A172 (cell line): ENCODE measurements around the gene PDGFA. TPM values are rescaled to one million over a fixed set of nuclear protein-coding genes. Genes with fewer than 3 reads are reported as not detected.
A peak's percentile ranks its signal among the peaks of the same experiment; 100 is the strongest.
"Not testable (repeated sequence)": the region's sequence is repeated elsewhere in the genome, so short reads cannot be mapped to it uniquely, and the experiment has no call there.

Experiments
- DNase-seq: peaks from one replicate; pipeline ENCODE4 v3.0.0-alpha.2; 2015; ENCODE audit warnings: low spot score
- total RNA-seq: library from RNA; depleted of rRNA; stranded (reverse); fragments of >200 nt; shearing (Covaris generic); gene quantifications from 2 replicates; pipeline ENCODE4 v1.2.3, GENCODE V29; 2014

PDGFA gene
- total RNA-seq, 1 experiment from 2014 or later, result 39.2 TPM

DNA sequence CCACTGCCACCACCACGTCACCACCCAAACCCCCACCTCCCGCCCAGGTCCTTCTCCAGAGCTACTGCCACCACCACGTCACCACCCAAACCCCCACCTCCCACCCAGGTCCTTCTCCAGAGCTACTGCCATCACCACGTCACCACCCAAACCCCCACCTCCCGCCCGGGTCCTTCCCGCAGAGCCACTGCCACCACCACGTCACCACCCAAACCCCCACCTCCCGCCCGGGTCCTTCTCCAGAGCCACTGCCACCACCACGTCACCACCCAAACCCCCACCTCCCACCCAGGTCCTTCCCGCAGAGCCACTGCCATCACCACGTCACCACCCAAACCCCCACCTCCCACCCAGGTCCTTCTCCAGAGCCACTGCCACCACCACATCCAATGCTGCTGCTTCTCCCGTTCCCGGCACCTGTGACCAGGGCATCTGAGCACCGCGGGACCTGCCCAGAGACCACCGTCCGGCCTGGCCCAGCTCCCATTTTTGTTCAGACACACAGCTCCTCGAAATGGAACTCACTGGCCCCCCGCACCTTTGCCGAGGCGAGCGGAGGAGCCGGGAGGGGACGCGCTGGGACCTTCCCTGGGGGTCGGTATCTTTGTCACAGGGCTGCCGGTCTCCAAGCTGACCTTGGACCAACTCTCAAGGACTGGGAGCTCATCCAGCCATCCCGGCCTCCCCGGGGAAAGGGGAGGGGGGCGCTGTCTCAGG, 32.7 kb upstream of the PDGFA start:
- not testable (repeated sequence) for DNase-seq

- DNase-seq, result not testable (repeated sequence)
These were observed 31.9 kb upstream of the PDGFA start for GRCh38 chr7:551615-551970.

- no peak for DNase-seq
These were observed 31.4 kb upstream of the PDGFA start for GRCh38 chr7:550881-551614.

GRCh38 chr7:549891-550625, 30.4 kb upstream of the PDGFA start:
- DNase-seq, result no peak

DNA sequence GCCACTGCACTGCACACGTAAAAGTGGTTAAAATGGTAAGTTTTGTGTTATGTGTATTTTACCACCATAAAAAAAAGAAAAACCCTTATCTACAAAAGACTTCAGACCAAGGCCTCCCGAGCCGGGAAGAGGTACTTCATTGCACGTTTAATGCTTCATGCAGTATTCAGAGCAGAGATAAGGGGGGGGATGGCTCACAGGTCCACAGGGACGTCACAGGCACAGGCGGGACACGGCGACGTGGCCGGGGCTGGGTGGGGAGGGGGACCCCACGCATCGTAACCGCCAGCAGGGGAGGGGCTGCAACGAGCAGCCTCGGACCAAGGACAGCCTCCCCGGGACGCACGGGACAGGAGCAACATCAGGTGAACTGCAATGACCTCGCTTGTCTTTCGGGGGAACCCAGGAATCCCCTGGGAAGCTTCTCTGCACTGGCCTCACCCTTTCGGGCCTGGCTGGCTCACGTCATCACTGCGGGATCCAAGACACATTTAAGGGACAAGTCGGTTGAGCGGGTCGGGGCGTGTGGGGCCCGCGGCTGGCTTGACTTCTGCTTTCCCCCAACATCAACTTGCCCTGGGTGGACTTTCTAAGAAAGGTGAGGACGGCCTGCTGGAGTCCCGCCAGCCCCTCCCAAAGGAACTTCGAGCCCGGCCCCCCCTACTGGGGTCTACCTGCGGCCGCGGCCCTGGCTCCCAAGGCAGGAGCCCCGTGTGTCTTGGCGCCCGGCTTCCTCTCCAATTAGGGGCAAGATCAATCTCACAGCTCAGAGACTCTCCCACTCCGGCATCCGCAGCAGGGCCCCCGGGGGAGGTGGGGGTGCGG, 29.6 kb upstream of the PDGFA start:
- no peak for DNase-seq

DNA sequence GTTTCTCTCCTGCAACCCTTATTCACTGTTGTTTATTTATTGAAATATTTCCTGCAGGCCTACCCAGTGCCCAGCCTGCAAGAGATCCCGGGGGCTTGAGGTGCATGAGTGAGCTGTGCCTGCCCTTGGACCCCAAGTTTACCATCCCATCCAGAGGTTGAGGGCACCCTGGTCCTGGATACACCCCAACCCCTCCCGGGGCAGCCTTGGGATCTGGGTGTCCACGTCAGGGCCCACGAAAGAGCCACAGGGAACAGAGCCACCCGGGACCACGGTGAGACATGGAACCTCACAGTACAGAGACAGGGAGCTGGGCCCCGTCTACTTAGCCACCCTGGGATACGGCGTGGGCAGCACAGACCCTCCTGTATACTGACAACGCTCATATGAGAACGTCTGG, 28.8 kb upstream of the PDGFA start:
- no peak for DNase-seq

- DNase-seq, result no peak
These were observed 25.8 kb upstream of the PDGFA start for GRCh38 chr7:545470-545869.

GRCh38 chr7:544338-545221, 24.9 kb upstream of the PDGFA start:
- DNase-seq, result no peak

DNA sequence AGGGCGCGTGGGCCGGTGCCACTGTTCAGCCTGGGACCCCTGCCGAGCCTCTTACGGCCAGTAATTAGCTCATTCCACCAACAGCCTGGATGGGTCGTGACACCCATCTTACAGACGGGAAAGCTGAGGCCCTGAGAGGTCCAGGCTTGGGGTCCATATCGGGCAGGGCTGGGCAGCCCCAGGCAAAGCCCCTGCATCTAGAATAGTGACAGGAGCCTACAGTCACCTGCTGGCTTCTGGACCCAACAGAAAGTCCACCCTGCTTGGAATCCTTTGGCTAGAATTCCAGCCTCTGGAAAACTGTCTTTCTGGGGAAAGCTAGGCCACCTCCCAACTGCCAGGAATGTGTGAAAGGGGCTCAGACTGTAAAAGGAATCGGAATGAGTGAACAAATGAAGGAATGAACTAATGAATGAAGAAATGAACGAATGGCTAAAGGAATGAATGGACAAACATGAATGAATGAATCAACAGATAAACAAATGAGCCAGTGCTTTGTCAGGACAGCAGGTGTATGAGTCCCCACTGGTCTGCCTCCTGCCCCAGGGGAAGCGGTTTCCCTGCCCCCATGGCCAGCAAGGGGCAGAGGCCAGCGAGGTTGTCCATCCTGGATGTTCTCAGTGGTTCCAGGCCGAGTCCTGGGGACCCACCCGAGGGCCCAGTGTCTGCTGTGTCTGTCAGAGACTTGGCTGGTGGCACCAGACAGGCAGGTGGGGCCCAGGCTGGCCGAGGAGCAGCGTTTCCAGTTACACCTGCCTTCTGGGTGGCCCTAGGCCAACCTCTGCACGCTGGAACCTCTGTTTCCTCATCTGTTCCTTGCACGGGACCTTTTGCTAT, 24.1 kb upstream of the PDGFA start:
- DNase-seq, result peak; percentile 40

DNA sequence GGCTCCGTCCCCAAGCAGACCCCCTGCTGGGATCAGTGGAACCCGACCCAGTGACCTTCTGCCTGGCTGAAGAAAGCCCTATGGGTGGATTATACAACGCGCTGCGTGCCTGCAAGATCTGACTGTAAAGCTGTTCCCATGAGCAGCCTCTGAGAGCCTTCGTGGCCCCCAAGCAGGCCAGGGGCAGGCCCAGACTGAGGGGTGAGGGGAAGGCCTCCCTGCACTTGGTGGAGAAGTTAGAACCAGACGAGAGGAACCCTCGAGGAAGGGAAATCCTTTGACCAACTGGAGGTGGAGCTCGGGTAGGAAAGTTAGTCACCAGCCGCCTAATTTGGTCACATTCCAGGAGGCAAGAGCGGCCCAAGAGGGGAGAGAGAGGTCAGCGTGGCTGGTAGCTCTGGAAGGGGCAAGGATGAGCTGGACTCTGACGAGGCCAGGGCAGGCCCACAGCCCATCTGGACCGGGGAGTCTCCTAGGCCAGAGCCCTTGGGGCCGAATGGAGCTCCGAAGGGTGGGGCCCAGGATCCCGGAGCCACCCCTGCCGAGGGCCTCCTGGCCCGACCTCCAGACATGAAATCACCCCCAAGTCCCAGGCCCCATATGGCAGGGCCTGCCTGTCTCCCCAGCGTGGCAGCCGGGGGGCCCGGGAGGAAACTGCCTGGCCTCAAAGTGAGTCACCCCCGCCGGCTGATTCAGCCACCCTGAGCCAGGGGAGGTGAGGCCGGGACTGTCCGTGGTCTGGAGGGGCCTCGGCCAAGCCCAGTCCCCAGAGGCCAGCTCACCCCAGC, 23.3 kb upstream of the PDGFA start:
- DNase-seq, result peak; percentile 98

GRCh38 chr7:542131-542712, 22.6 kb upstream of the PDGFA start:
- no peak for DNase-seq

GRCh38 chr7:541661-542060, 22.0 kb upstream of the PDGFA start:
- DNase-seq, result no peak

- DNase-seq, result no peak
These were observed 21.4 kb upstream of the PDGFA start for GRCh38 chr7:540997-541396.

DNA sequence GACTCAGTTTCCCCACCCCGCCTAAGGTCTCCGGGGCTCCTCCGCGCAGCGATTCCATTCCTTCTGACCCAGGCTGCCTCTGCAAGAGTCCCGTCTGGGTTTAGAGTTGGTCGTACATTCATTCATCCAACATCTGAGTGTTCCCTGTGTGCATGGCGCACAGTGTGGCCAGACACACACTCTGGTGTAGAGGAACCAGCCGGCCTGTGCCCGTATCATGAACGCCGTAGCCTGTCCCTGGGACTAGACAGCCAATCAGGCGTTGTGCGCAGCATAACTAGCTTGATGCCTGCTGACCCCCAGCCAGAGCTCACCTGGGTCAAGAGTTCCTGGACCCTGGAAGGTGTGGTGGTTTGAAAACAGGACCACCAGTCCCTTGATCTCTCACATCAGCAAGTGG, 20.9 kb upstream of the PDGFA start:
- no peak for DNase-seq

DNA sequence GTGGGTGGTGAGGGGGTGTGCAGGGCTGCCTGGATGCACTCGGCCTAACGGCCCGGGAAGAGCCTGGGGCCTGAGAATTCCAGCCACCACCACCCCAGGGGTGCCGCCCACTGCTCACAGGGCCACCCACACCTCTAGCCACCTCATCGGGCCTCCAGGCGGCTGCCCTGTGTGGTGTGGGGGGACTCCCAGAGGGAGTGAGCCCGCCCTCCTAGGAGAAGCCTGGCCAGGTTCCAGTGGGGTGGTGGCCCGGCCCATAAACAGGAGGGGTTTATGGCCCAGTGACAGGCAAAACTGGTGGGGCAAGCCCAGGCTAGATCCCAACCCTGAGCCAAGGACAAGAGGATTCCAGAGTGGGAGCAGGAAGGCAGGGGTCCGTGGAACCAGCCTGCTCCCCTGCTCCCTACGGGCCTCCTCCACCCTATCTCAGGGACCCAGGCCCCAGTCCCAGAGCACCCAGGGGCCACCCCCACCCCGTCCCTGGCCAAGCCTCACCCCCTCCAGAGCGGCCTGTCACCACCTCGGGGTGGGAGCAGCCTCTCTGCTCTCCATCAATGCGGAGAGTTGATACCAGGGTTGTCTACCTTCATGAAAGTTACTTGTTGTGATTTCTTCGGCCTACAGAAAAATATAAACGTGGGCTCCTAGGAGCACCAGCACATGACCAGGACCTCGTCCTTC, 20.2 kb upstream of the PDGFA start:
- DNase-seq, result peak; percentile 98

DNA sequence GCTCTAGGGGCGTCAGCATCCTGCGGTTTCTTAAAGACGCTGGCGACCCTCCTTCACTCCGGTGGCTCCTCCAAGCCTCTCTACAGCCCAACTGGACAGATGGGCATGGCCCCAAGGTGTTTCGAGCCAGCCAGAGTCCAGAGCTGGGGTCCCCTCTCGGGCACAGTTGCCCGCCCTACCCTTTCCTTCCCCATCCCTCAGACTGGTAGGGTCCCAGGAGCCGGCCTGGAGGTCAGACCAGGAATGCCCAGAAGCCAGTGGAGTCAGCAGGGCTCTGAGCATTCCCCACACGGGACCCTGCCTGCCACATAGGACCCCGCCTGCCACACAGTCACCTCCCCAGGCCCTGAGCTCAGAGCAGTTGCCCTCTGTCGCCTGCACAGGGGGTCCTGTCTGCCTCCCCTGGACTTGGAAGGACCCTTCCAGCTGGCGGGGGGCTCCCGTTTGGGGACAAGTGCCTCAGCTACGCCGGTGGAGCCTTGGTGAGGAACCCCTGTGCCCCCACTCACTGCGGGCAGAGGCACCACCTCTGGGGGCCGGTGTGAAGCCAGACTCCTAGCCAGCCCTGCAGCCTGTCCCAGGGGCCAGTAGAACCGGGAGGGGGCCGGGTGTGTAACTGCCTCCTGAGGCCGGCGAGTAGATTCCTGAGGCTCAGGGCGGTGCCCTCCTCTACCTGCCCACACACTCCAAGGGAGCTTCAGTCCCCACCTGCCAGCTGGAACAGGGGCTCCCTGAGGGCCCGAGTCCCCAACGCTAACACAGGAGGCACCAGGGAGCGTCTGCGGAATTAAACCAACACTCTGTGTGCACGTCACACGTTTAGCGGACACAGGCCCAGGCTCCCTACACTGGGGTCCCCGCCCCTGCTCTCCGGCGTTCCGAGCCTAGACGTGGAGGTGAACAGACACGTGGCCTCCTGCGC, 19.4 kb upstream of the PDGFA start:
- DNase-seq, result no peak
